Keratinocyte (primary cell): ENCODE results near the gene FAM20B. TPM values are rescaled to one million over a fixed set of nuclear protein-coding genes. Genes with fewer than 3 reads are reported as not detected.
A peak's percentile ranks its signal among the peaks of the same experiment; 100 is the strongest.

ENCODE experiments used
- DNase-seq: peaks from one replicate; pipeline ENCODE4 v3.0.0-alpha.2; 2011; ENCODE audit warnings: low read depth, missing footprints, low spot score
- FAIRE-seq: peaks from 2 replicates; lab custom pipeline; 2011; peaks lifted over from hg19 to GRCh38; lab: Jason Lieb, UNC
- H2AFZ ChIP-seq: 2 replicates; pipeline ENCODE4 v1.6.0; 2012; ENCODE audit warnings: low read length, control low read depth, inconsistent platforms; ENCODE audit not compliant: control insufficient read depth
- H3K27ac ChIP-seq: 2 replicates; pipeline ENCODE4 v1.5.1; 2011; ENCODE audit warnings: low read length; ENCODE audit not compliant: control insufficient read depth, insufficient read depth
- H3K27me3 ChIP-seq: 3 replicates; pipeline ENCODE4 v1.6.0; 2011; ENCODE audit warnings: low read length; ENCODE audit not compliant: control insufficient read depth, insufficient read depth; ENCODE audit errors: extremely low read depth
- H3K36me3 ChIP-seq, 2 experiments: 2 replicates in 1 of 2; 3 replicates in 1 of 2; pipeline ENCODE4 v1.5.1; 2011; ENCODE audit warnings: low read length in 2 of 2, mild to moderate bottlenecking in 1 of 2; ENCODE audit not compliant: control insufficient read depth in 2 of 2, insufficient read depth in 2 of 2; ENCODE audit errors: extremely low read depth in 1 of 2
- H3K4me1 ChIP-seq: 3 replicates; pipeline ENCODE4 v1.5.1; 2011; ENCODE audit warnings: low read length; ENCODE audit not compliant: control insufficient read depth, insufficient read depth; ENCODE audit errors: extremely low read depth
- H3K4me2 ChIP-seq: 3 replicates; pipeline ENCODE4 v1.6.0; 2011; ENCODE audit warnings: low read depth, low read length; ENCODE audit not compliant: control insufficient read depth, insufficient read depth; ENCODE audit errors: extremely low read depth
- H3K4me3 ChIP-seq, 3 experiments: fragments of 200-600 bp in 1 of 3; sonication (generic) in 1 of 3; 2 replicates in 2 of 3; 3 replicates in 1 of 3; pipeline ENCODE4 v1.5.1; 2011 to 2016; ENCODE audit warnings: low read length in 3 of 3, mild to moderate bottlenecking in 3 of 3, control low read depth in 2 of 3, inconsistent platforms in 1 of 3, low read depth in 1 of 3, mixed read lengths in 1 of 3, mixed run types in 1 of 3, moderate library complexity in 1 of 3; ENCODE audit not compliant: control insufficient read depth in 2 of 3, insufficient read depth in 2 of 3; ENCODE audit errors: extremely low read depth in 1 of 3
- H3K79me2 ChIP-seq: 2 replicates; pipeline ENCODE4 v1.6.0; 2012; ENCODE audit warnings: low read length; ENCODE audit not compliant: control insufficient read depth, insufficient read depth
- H3K9ac ChIP-seq: 3 replicates; pipeline ENCODE4 v1.6.0; 2011; ENCODE audit warnings: low read length; ENCODE audit not compliant: control insufficient read depth, insufficient read depth; ENCODE audit errors: extremely low read depth
- H3K9me1 ChIP-seq: 3 replicates; pipeline ENCODE4 v1.6.0; 2011; ENCODE audit warnings: low read length; ENCODE audit not compliant: control insufficient read depth, insufficient read depth; ENCODE audit errors: extremely low read depth
- H3K9me3 ChIP-seq: 2 replicates; pipeline ENCODE4 v1.5.1; 2012; ENCODE audit warnings: low read depth, low read length; ENCODE audit not compliant: control insufficient read depth
- H4K20me1 ChIP-seq: 3 replicates; pipeline ENCODE4 v1.6.0; 2011; ENCODE audit warnings: low read length; ENCODE audit not compliant: control insufficient read depth, insufficient read depth; ENCODE audit errors: extremely low read depth
- EZH2 ChIP-seq: IDR thresholded peaks from one replicate; pipeline ENCODE4 v1.6.1; 2012; ENCODE audit warnings: inconsistent platforms, mild to moderate bottlenecking, low read length, moderate library complexity
- dilution Hi-C: fragments of 300-500 bp; cut with MboI; formaldehyde crosslinking; loops from one replicate; pipeline ENCODE4 v1.7.0; 2020; ENCODE audit warnings: low sequenced_read_pairs; ENCODE audit not compliant: extremely low pct_ligation_motif_present
- polyA plus RNA-seq, 5 experiments: library from polyadenylated mRNA; depleted of rRNA in 3 of 5; stranded (reverse) in 3 of 5; stranded (forward) in 1 of 5; unstranded in 1 of 5; fragments of >200 nt; gene quantifications; 1 replicate in 1 of 5; 2 replicates in 3 of 5; 3 replicates in 1 of 5; pipeline versions ENCODE4 v1.2.1 to v1.2.3, GENCODE V29; 2011 to 2012; ENCODE audit warnings: missing spikeins in 2 of 5, low read depth in 1 of 5, low replicate concordance in 1 of 5
- TF ChIP-seq, protein P1 (sequence below), 3 experiments: IDR thresholded peaks in 1 of 3; conservative IDR thresholded peaks in 1 of 3; optimal IDR thresholded peaks in 1 of 3; 2 replicates in 2 of 3; 3 replicates in 1 of 3; pipeline versions ENCODE3 to v1.5.1; 2011; ENCODE audit warnings: low read length in 3 of 3, mild to moderate bottlenecking in 3 of 3, moderate library complexity in 2 of 3, control low read depth in 1 of 3, inconsistent platforms in 1 of 3; ENCODE audit not compliant: insufficient read depth in 2 of 3; ENCODE audit errors: extremely low read depth in 1 of 3

The FAM20B gene
- polyA plus RNA-seq, 1 donor (not counting 4 experiments of a cell fraction or from before 2014, with no cell fraction given): 20.1 TPM

- dilution Hi-C loops: no loop called here
- no peak overlapping the region for H2AFZ ChIP-seq
- H3K27me3 ChIP-seq: no peaks in the 10 kb centered on the region
- H3K36me3 ChIP-seq: peaks cover 24 to 35% of the 10 kb centered on the region in 2 experiments
- H3K9me1 ChIP-seq: no peaks in the 10 kb centered on the region
- no peak overlapping the region for H3K9ac ChIP-seq
- TF ChIP-seq, protein P1, sequence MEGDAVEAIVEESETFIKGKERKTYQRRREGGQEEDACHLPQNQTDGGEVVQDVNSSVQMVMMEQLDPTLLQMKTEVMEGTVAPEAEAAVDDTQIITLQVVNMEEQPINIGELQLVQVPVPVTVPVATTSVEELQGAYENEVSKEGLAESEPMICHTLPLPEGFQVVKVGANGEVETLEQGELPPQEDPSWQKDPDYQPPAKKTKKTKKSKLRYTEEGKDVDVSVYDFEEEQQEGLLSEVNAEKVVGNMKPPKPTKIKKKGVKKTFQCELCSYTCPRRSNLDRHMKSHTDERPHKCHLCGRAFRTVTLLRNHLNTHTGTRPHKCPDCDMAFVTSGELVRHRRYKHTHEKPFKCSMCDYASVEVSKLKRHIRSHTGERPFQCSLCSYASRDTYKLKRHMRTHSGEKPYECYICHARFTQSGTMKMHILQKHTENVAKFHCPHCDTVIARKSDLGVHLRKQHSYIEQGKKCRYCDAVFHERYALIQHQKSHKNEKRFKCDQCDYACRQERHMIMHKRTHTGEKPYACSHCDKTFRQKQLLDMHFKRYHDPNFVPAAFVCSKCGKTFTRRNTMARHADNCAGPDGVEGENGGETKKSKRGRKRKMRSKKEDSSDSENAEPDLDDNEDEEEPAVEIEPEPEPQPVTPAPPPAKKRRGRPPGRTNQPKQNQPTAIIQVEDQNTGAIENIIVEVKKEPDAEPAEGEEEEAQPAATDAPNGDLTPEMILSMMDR (optimal IDR thresholded peaks at IDR 0.05 in 1 of 3, IDR thresholded peaks at IDR 0.05 in 1 of 3, conservative IDR thresholded peaks at IDR 0.05 in 1 of 3; ENCODE audit: extremely low read depth in 1 of 3, insufficient read depth in 2 of 3, low read length in 3 of 3): no peak
- no peak for TF ChIP-seq EZH2
- H3K4me1 ChIP-seq: no peaks in the 10 kb centered on the region
- H3K79me2 ChIP-seq: peaks cover 27% of the 10 kb centered on the region
- no peak overlapping the region for H3K4me3 ChIP-seq
- FAIRE-seq (no peak), DNase-seq (no peak)
- no peak overlapping the region for H3K4me2 ChIP-seq
- H4K20me1 ChIP-seq: peaks cover 7% of the 10 kb centered on the region
- no peak overlapping the region for H3K27ac ChIP-seq
- no peaks in the 10 kb centered on the region for H3K9me3 ChIP-seq
Observed at GRCh38 chr1:179104611-179105250, 79.0 kb downstream of the FAM20B start.

DNA sequence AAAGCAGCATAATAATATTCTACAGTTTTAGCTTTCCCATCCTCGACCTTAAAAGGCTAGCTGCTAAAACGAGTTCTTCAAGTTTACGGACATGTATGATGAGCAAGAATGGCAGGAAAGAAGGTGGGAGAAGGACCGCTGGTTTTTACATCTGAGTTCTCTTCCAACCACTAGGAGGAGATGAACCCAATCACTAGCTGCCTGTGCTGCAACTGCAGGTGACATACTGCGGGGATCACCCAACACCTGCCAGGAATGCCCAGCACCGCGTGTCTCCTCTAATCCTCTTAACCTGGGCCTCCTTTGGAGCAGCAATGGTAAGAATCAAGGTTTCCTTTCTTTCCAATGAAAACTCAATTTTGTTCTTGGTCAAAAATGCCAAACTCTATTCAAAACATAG lies 79.7 kb downstream of the FAM20B start:
- Histone ChIP-seq H3K4me2 (no peak overlapping the region), H2AFZ (no peak overlapping the region), H3K79me2 (peaks cover 25% of the 10 kb centered on the region), H3K9ac (no peak overlapping the region), H3K9me1 (no peaks in the 10 kb centered on the region), H4K20me1 (peaks cover 7% of the 10 kb centered on the region), H3K27ac (no peak overlapping the region), H3K27me3 (no peaks in the 10 kb centered on the region), H3K4me1 (no peaks in the 10 kb centered on the region), H3K36me3 (peaks cover 27 to 38% of the 10 kb centered on the region in 2 experiments), H3K4me3 (no peak overlapping the region), H3K9me3 (no peaks in the 10 kb centered on the region)
- DNase-seq (peak; percentile 46), FAIRE-seq (peak; percentile 36)
- TF ChIP-seq, protein P1 (optimal IDR thresholded peaks at IDR 0.05 in 1 of 3, IDR thresholded peaks at IDR 0.05 in 1 of 3, conservative IDR thresholded peaks at IDR 0.05 in 1 of 3; ENCODE audit: extremely low read depth in 1 of 3, insufficient read depth in 2 of 3, low read length in 3 of 3): peak; percentile 64 to 71 (median 69)
- no peak for TF ChIP-seq EZH2
- dilution Hi-C loops: no loop called here
